Mesothelial cell of epicardium (in vitro differentiated cells): ENCODE measurements around the gene MVB12A. TPM values are rescaled to one million over a fixed set of nuclear protein-coding genes. Genes with fewer than 3 reads are reported as not detected.
A peak's percentile ranks its signal among the peaks of the same experiment; 100 is the strongest.

Experiments used
- DNase-seq, 2 experiments: peaks; one replicate each; pipeline ENCODE4 v3.0.0; 2021; ENCODE audit warnings: low spot score in 2 of 2; ENCODE audit not compliant: unreplicated experiment in 2 of 2
- H3K27ac Mint-ChIP-seq: 2 replicates; pipeline ENCODE4 v1.8.0; 2021; ENCODE audit warnings: mixed read lengths
- H3K27me3 Mint-ChIP-seq: 2 replicates; pipeline ENCODE4 v1.8.0; 2021; ENCODE audit warnings: low read depth, mixed read lengths
- H3K36me3 Mint-ChIP-seq: 2 replicates; pipeline ENCODE4 v1.8.0; 2021; ENCODE audit warnings: mixed read lengths
- H3K4me1 Mint-ChIP-seq: 2 replicates; pipeline ENCODE4 v1.8.0; 2021; ENCODE audit warnings: mixed read lengths
- H3K4me3 Mint-ChIP-seq: 2 replicates; pipeline ENCODE4 v1.8.0; 2021; ENCODE audit warnings: mild to moderate bottlenecking, moderate library complexity, mixed read lengths
- H3K9me3 Mint-ChIP-seq: 2 replicates; pipeline ENCODE4 v1.8.0; 2021; ENCODE audit warnings: mixed read lengths
- total RNA-seq: library from RNA; stranded (reverse); gene quantifications from 3 replicates; pipeline ENCODE4 v1.2.1, GENCODE V29; 2021
- TF ChIP-seq, protein P1 (sequence below): fragments of 200-600 bp; sonication (generic); IDR thresholded peaks from one replicate; pipeline ENCODE4 v1.5.0; 2021; ENCODE audit warnings: antibody characterized with exemption; ENCODE audit not compliant: unreplicated experiment

MVB12A gene
- total RNA-seq, 1 donor from 2014 or later, result 53.5 TPM

GRCh38 chr19:17448131-17448967 is 28.5 kb downstream of the MVB12A start, which contains the start of gene TMEM221:
Gene TMEM221, minus strand, starts transcription at chr19:17448668. Its CDS starts 206 bp downstream, at chr19:17448462.
- H3K36me3 Mint-ChIP-seq, result no peaks in the 10 kb centered on the region
- peaks cover 15% of the 10 kb centered on the region for H3K27me3 Mint-ChIP-seq
- peaks cover 4% of the 10 kb centered on the region for H3K4me1 Mint-ChIP-seq
- H3K27ac Mint-ChIP-seq, result no peak within 1 kb of the TSS
- TF ChIP-seq, protein P1, sequence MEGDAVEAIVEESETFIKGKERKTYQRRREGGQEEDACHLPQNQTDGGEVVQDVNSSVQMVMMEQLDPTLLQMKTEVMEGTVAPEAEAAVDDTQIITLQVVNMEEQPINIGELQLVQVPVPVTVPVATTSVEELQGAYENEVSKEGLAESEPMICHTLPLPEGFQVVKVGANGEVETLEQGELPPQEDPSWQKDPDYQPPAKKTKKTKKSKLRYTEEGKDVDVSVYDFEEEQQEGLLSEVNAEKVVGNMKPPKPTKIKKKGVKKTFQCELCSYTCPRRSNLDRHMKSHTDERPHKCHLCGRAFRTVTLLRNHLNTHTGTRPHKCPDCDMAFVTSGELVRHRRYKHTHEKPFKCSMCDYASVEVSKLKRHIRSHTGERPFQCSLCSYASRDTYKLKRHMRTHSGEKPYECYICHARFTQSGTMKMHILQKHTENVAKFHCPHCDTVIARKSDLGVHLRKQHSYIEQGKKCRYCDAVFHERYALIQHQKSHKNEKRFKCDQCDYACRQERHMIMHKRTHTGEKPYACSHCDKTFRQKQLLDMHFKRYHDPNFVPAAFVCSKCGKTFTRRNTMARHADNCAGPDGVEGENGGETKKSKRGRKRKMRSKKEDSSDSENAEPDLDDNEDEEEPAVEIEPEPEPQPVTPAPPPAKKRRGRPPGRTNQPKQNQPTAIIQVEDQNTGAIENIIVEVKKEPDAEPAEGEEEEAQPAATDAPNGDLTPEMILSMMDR, result peak; percentile 42
- peak within 1 kb of the TSS; percentile 74 for H3K4me3 Mint-ChIP-seq
- no peaks in the 10 kb centered on the region for H3K9me3 Mint-ChIP-seq
- peak; percentile 36 to 71 for DNase-seq

- H3K4me1 Mint-ChIP-seq, result peaks cover 12% of the 10 kb centered on the region
- TF ChIP-seq, protein P1, result no peak
- H3K27ac Mint-ChIP-seq, result no peak overlapping the region
- DNase-seq, result no peak
- no peaks in the 10 kb centered on the region for H3K36me3 Mint-ChIP-seq
- H3K4me3 Mint-ChIP-seq, result peak overlapping the region; percentile 50
- no peaks in the 10 kb centered on the region for H3K9me3 Mint-ChIP-seq
- peaks cover 33% of the 10 kb centered on the region for H3K27me3 Mint-ChIP-seq
Observed at GRCh38 chr19:17450264-17451075, 30.6 kb downstream of the MVB12A start.

GRCh38 chr19:17451820-17452219 is 32.0 kb downstream of the MVB12A start:
- TF ChIP-seq, protein P1, result no peak
- no peak for DNase-seq
- Mint-ChIP-seq H3K27me3 (peaks cover 46% of the 10 kb centered on the region), H3K4me3 (no peak overlapping the region), H3K36me3 (no peaks in the 10 kb centered on the region), H3K27ac (no peak overlapping the region), H3K9me3 (no peaks in the 10 kb centered on the region), H3K4me1 (peaks cover 12% of the 10 kb centered on the region)

DNA sequence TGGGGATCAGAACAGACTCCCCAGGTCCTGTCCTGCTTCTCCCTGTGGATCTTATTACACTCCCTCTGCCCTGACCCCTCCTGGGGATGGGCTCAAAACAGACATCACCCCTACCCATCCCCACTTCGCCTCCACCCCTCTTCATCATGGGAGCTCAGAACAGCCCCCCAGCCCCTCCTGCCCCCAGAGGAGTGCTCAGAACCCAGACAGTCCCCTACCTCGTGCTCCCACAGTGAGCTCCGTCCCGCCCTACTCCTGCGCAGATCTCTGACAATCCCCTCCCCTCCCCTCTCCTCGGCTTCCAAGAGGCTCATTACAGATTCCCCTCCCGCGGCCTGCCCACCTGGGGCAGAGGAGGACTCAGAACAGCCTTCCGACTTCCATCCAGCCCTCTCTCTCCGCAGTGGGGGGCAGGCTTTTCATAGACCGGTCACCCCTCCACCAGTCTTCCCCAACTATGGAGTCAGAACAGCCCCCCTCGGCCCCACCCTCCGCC is 34.8 kb downstream of the MVB12A start:
- peaks cover 9% of the 10 kb centered on the region for H3K4me1 Mint-ChIP-seq
- peak overlapping the region; percentile 10 for H3K4me3 Mint-ChIP-seq
- H3K27ac Mint-ChIP-seq, result no peak overlapping the region
- H3K9me3 Mint-ChIP-seq, result no peaks in the 10 kb centered on the region
- no peak for DNase-seq
- TF ChIP-seq, protein P1, result no peak
- H3K36me3 Mint-ChIP-seq, result no peaks in the 10 kb centered on the region
- H3K27me3 Mint-ChIP-seq, result peaks cover 50% of the 10 kb centered on the region

- no peak overlapping the region for H3K27ac Mint-ChIP-seq
- H3K4me3 Mint-ChIP-seq, result no peak overlapping the region
- peaks cover 44% of the 10 kb centered on the region for H3K27me3 Mint-ChIP-seq
- TF ChIP-seq, protein P1, result no peak
- no peaks in the 10 kb centered on the region for H3K9me3 Mint-ChIP-seq
- DNase-seq, result no peak
- peaks cover 9% of the 10 kb centered on the region for H3K4me1 Mint-ChIP-seq
- no peaks in the 10 kb centered on the region for H3K36me3 Mint-ChIP-seq
Observed at GRCh38 chr19:17455308-17456123, 35.7 kb downstream of the MVB12A start.
